ENCODE measurements around the gene TRDN.

The TRDN gene

DNA sequence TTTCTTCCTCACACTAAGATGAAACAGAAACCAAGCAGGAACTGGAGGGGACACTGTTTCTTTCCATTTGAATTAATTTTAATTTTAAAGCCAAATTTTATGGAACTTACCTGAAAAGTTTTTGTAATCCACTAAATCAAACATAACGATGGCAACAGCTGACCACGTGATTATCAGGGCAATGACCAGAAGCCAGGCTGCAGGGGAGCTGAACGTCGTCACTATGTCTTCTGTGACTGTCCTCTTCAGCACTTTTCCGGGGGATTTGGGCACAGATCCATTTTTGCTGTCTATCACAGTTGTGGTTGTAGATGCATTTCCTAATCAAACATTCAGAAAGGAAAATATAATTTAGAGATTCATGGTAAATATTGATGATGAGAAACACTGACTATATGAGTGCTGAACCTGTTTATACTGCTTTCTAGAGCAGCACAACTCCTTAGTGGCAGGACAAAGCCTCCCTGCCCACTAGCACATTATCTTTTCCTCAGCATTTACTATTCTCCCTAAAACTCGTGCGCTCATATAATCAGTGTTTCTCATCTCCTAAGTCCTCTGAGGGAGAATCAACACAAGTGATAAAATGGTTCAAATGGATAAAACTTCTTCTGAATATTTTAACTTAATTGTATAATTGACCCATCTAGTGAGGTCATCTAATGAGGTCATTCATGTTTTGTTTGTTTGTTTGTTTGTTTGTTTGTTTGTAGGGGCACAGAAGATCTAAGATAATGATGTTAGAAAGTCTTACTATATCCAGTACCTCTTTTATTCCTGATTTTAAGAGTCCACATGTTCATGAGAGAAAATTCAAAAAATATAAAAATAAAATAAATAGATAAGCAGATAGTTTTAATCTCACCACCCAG, 65.7 kb downstream of the TRDN start:
- TF ChIP-seq EZH2 (IDR thresholded peaks at IDR 0.05; ENCODE audit: borderline replicate concordance, low read depth, low read length, severe bottlenecking) (no peak), CTCF (IDR thresholded peaks at IDR 0.05; ENCODE audit: borderline replicate concordance, extremely low read depth, low read length, poor library complexity, severe bottlenecking) (no peak)
- no peak for ATAC-seq (ENCODE audit: insufficient read depth, low read depth)
- no peak for DNase-seq

DNA sequence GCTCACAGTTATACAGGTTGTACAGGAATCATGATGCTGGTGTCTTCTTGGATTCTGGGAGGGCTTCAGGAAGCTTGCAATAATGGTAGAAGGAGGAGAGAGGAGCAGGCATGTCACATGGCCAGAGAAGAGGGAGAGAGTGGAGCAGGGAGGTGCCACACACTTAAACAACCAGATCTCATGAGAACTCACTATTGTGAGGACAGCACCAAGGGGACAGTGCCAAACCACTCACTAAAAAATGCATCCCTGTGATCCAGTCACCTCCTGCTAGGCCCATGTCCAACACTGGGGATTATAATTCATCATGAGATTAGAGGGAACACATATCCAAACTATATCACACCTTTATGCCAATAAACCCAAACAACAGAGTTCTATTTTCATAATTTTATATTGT, 67.2 kb downstream of the TRDN start:
- ATAC-seq (ENCODE audit: insufficient read depth, low read depth) (no peak), DNase-seq (no peak)

More for the DNA sequence above, 65.7 kb downstream of the TRDN start:
- H3K4me1 ChIP-seq (ENCODE audit: insufficient read depth, low read length) = no peaks in the 10 kb centered on the region
- no peaks in the 10 kb centered on the region for H3K9me3 ChIP-seq (ENCODE audit: insufficient read depth, low read length, severe bottlenecking)
- H2AFZ ChIP-seq (ENCODE audit: low read depth, low read length) = no peak overlapping the region
- H3K27me3 ChIP-seq (ENCODE audit: insufficient read depth, low read length, poor library complexity) = no peaks in the 10 kb centered on the region
- no peaks in the 10 kb centered on the region for H3K79me2 ChIP-seq (ENCODE audit: insufficient read depth, low read length)
- no peaks in the 10 kb centered on the region for H4K20me1 ChIP-seq (ENCODE audit: insufficient read depth, low read length)
- H3K27ac ChIP-seq (ENCODE audit: low read length) = no peak overlapping the region
- H3K4me2 ChIP-seq (ENCODE audit: insufficient read depth, low read length) = no peak overlapping the region
- no peaks in the 10 kb centered on the region for H3K36me3 ChIP-seq (ENCODE audit: insufficient read depth, low read length)
- H3K4me3 ChIP-seq (ENCODE audit: low read depth in 1 of 2, low read length in 2 of 2) = no peak overlapping the region
- H3K9ac ChIP-seq (ENCODE audit: low read depth, low read length) = no peak overlapping the region

GRCh38 chr6:123565529-123565928, 71.2 kb downstream of the TRDN start:
- Histone ChIP-seq H3K9me3 (ENCODE audit: insufficient read depth, low read length, severe bottlenecking) (no peaks in the 10 kb centered on the region), H2AFZ (ENCODE audit: low read depth, low read length) (no peak overlapping the region), H3K4me3 (ENCODE audit: low read depth in 1 of 2, low read length in 2 of 2) (no peak overlapping the region), H3K4me1 (ENCODE audit: insufficient read depth, low read length) (no peaks in the 10 kb centered on the region), H3K79me2 (ENCODE audit: insufficient read depth, low read length) (no peaks in the 10 kb centered on the region), H3K4me2 (ENCODE audit: insufficient read depth, low read length) (no peak overlapping the region), H3K9ac (ENCODE audit: low read depth, low read length) (no peak overlapping the region), H4K20me1 (ENCODE audit: insufficient read depth, low read length) (no peaks in the 10 kb centered on the region), H3K36me3 (ENCODE audit: insufficient read depth, low read length) (no peaks in the 10 kb centered on the region), H3K27ac (ENCODE audit: low read length) (no peak overlapping the region), H3K27me3 (ENCODE audit: insufficient read depth, low read length, poor library complexity) (no peaks in the 10 kb centered on the region)
- TF ChIP-seq EZH2 (IDR thresholded peaks at IDR 0.05; ENCODE audit: borderline replicate concordance, low read depth, low read length, severe bottlenecking) = no peak
- no peak for TF ChIP-seq CTCF (IDR thresholded peaks at IDR 0.05; ENCODE audit: borderline replicate concordance, extremely low read depth, low read length, poor library complexity, severe bottlenecking)
- no peak for DNase-seq
- ATAC-seq (ENCODE audit: insufficient read depth, low read depth) = no peak

More for the DNA sequence above, 67.2 kb downstream of the TRDN start:
- no peak for TF ChIP-seq CTCF (IDR thresholded peaks at IDR 0.05; ENCODE audit: borderline replicate concordance, extremely low read depth, low read length, poor library complexity, severe bottlenecking)
- TF ChIP-seq EZH2 (IDR thresholded peaks at IDR 0.05; ENCODE audit: borderline replicate concordance, low read depth, low read length, severe bottlenecking) = no peak
- Histone ChIP-seq H3K9ac (ENCODE audit: low read depth, low read length) (no peak overlapping the region), H3K27ac (ENCODE audit: low read length) (no peak overlapping the region), H3K79me2 (ENCODE audit: insufficient read depth, low read length) (no peaks in the 10 kb centered on the region), H3K4me1 (ENCODE audit: insufficient read depth, low read length) (no peaks in the 10 kb centered on the region), H3K4me3 (ENCODE audit: low read depth in 1 of 2, low read length in 2 of 2) (no peak overlapping the region), H3K27me3 (ENCODE audit: insufficient read depth, low read length, poor library complexity) (no peaks in the 10 kb centered on the region), H3K36me3 (ENCODE audit: insufficient read depth, low read length) (no peaks in the 10 kb centered on the region), H3K4me2 (ENCODE audit: insufficient read depth, low read length) (no peak overlapping the region), H3K9me3 (ENCODE audit: insufficient read depth, low read length, severe bottlenecking) (no peaks in the 10 kb centered on the region), H2AFZ (ENCODE audit: low read depth, low read length) (no peak overlapping the region), H4K20me1 (ENCODE audit: insufficient read depth, low read length) (no peaks in the 10 kb centered on the region)
